Spleen (tissue), 7 donors: ENCODE results near the gene RAP1GAP.

ENCODE experiments used
- POLR2A ChIP-seq, 3 donors: fragments of 450-650 bp; IDR thresholded peaks; one replicate each; pipeline ENCODE4 v1.5.1; 2017; ENCODE audit warnings: antibody characterized with exemption in 3 of 3, mild to moderate bottlenecking in 1 of 3
- TF ChIP-seq, protein P1 (sequence below), 11 experiments: fragments of 200-600 bp in 7 of 11; fragments of 450-650 bp in 4 of 11; sonication (generic) in 4 of 11; IDR thresholded peaks in 8 of 11; conservative IDR thresholded peaks in 3 of 11; 1 replicate in 7 of 11; 2 replicates in 4 of 11; pipeline versions ENCODE4 v1.4.0 to v1.8.0; 2016 to 2021; ENCODE audit warnings: antibody characterized with exemption in 11 of 11, inconsistent platforms in 4 of 11, mild to moderate bottlenecking in 1 of 11
- donor health status: DM: no; HTN: no; CAD: no; lungs with moderate emphysema.
- donor health status: DM: no; HTN: no; CAD: no.
- donor health status: DM: no; HTN: no; CAD: no.

DNA sequence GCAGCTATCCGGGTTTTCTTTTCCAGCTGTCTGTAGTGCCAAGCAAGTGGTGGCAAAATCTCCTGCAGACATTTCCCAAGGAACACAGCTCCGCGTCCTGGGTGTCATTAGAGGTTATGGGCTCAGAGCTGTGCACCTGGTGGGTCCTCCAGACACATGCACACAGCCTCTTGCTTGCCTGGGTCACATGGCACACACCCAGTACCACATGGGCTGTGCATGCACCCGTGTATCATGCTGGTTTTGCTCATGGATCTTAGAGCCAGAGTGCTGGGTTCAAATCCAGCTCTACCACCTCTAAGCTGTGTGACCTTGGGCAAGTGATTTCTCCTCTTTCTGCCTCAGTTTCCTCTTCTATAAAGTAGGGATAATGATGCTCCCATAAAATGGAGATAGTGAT, 98.3 kb downstream of the RAP1GAP start:
- TF ChIP-seq, protein P1, sequence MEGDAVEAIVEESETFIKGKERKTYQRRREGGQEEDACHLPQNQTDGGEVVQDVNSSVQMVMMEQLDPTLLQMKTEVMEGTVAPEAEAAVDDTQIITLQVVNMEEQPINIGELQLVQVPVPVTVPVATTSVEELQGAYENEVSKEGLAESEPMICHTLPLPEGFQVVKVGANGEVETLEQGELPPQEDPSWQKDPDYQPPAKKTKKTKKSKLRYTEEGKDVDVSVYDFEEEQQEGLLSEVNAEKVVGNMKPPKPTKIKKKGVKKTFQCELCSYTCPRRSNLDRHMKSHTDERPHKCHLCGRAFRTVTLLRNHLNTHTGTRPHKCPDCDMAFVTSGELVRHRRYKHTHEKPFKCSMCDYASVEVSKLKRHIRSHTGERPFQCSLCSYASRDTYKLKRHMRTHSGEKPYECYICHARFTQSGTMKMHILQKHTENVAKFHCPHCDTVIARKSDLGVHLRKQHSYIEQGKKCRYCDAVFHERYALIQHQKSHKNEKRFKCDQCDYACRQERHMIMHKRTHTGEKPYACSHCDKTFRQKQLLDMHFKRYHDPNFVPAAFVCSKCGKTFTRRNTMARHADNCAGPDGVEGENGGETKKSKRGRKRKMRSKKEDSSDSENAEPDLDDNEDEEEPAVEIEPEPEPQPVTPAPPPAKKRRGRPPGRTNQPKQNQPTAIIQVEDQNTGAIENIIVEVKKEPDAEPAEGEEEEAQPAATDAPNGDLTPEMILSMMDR (IDR thresholded peaks at IDR 0.05 in 8 of 11, conservative IDR thresholded peaks at IDR 0.05 in 3 of 11): no peak
- no peak for TF ChIP-seq POLR2A (IDR thresholded peaks at IDR 0.05)
